K562 (cell line): ENCODE results near the gene AGPAT1. TPM values are rescaled to one million over a fixed set of nuclear protein-coding genes. Genes with fewer than 3 reads are reported as not detected.
A peak's percentile ranks its signal among the peaks of the same experiment; 100 is the strongest.

Experiments
- DDX20 ChIP-seq: fragments of 450-650 bp; IDR thresholded peaks from 2 replicates; pipeline ENCODE4 v1.6.1; 2016; ENCODE audit warnings: missing genetic modification characterization, low read depth, mild to moderate bottlenecking, missing compliant biosample characterization, moderate library complexity
- MXI1 ChIP-seq: IDR thresholded peaks from 2 replicates; pipeline ENCODE4 v1.6.1; 2011; ENCODE audit warnings: low read depth, mild to moderate bottlenecking, improper control_type of control experiment, low read length
- NR2C2 ChIP-seq, 2 experiments: fragments of 200-800 bp in 1 of 2; sonication (Bioruptor generic) in 1 of 2; sonication (generic) in 1 of 2; formaldehyde crosslinking in 1 of 2; IDR thresholded peaks; 2 replicates each; pipeline versions ENCODE4 v1.6.1 to v1.8.0; 2016 to 2022; ENCODE audit warnings: mild to moderate bottlenecking in 1 of 2, missing compliant biosample characterization in 1 of 2, missing genetic modification characterization in 1 of 2, missing genetic modification reagents in 1 of 2
- PYGO2 ChIP-seq: fragments of 450-650 bp; IDR thresholded peaks from 2 replicates; pipeline ENCODE4 v1.6.1; 2016; ENCODE audit warnings: mild to moderate bottlenecking, missing genetic modification characterization, moderate library complexity, missing compliant biosample characterization
- SMAD1 ChIP-seq: fragments of 150-350 bp; IDR thresholded peaks from 2 replicates; pipeline ENCODE4 v1.6.1; 2014; ENCODE audit warnings: low read length, low read depth; ENCODE audit not compliant: partially characterized antibody
- TCF7 ChIP-seq: sonication (generic); IDR thresholded peaks from 2 replicates; pipeline ENCODE4 v1.6.1; 2016; ENCODE audit warnings: antibody characterized with exemption, borderline replicate concordance
- ZNF134 ChIP-seq: fragments of 250-450 bp; sonication (Bioruptor Pico); conservative IDR thresholded peaks from 2 replicates; pipeline ENCODE4 v1.4.0; 2020
- polyA plus RNA-seq, 8 experiments: library from polyadenylated mRNA; depleted of rRNA in 4 of 8; stranded (reverse) in 5 of 8; unstranded in 3 of 8; fragments of >200 nt; fragmentation: Nextera tagmentation in 2 of 8; fragmentation: Illumina TruSeq in 1 of 8; extraction: Ambion mirVana in 2 of 8; extraction: Trizol in 1 of 8; gene quantifications; 2 replicates each; pipeline versions ENCODE4 v1.2.1 to v1.2.3, GENCODE V29; 2011 to 2014; ENCODE audit warnings: inconsistent platforms in 1 of 8, missing spikeins in 1 of 8
- total RNA-seq, 7 experiments: library from RNA; depleted of rRNA in 6 of 7; stranded (reverse); fragments of >200 nt in 6 of 7; fragmentation: Illumina TruSeq in 2 of 7; extraction: Trizol in 2 of 7; gene quantifications; 2 replicates each; pipeline versions ENCODE4 v1.2.1 to v1.2.3, GENCODE V29; 2011 to 2021; ENCODE audit warnings: low replicate concordance in 1 of 7
- TF ChIP-seq, protein P1 (sequence below): sonication (generic); formaldehyde crosslinking; IDR thresholded peaks from 2 replicates; pipeline ENCODE4 v1.8.1; 2023; ENCODE audit warnings: mild to moderate bottlenecking, missing genetic modification reagents
- TF ChIP-seq, protein P2 (sequence below): fragments of 200-800 bp; sonication (Bioruptor generic); IDR thresholded peaks from 2 replicates; pipeline ENCODE4 v1.6.1; 2016; ENCODE audit warnings: missing genetic modification characterization, missing compliant biosample characterization
- TF ChIP-seq, protein P3 (sequence below), 2 experiments: IDR thresholded peaks; 2 replicates each; pipeline ENCODE4 v1.6.1; 2011; ENCODE audit warnings: borderline replicate concordance in 1 of 2, control low read depth in 1 of 2, low read depth in 1 of 2, low read length in 1 of 2, mild to moderate bottlenecking in 1 of 2, mixed read lengths in 1 of 2, moderate library complexity in 1 of 2; ENCODE audit not compliant: insufficient read depth in 1 of 2, insufficient read length in 1 of 2, poor library complexity in 1 of 2, severe bottlenecking in 1 of 2; ENCODE audit errors: extremely low read depth in 1 of 2
- TF ChIP-seq, protein P4 (sequence below): fragments of 200-800 bp; sonication (Bioruptor generic); IDR thresholded peaks from 2 replicates; pipeline ENCODE4 v1.6.1; 2017; ENCODE audit warnings: missing genetic modification characterization, missing compliant biosample characterization

AGPAT1 gene
- total and polyA plus RNA-seq, 9 of the 15 experiments (the other 6 are each of a cell fraction or from before 2014, with no cell fraction given): 37.9 to 176 (median 69.4) TPM

DNA sequence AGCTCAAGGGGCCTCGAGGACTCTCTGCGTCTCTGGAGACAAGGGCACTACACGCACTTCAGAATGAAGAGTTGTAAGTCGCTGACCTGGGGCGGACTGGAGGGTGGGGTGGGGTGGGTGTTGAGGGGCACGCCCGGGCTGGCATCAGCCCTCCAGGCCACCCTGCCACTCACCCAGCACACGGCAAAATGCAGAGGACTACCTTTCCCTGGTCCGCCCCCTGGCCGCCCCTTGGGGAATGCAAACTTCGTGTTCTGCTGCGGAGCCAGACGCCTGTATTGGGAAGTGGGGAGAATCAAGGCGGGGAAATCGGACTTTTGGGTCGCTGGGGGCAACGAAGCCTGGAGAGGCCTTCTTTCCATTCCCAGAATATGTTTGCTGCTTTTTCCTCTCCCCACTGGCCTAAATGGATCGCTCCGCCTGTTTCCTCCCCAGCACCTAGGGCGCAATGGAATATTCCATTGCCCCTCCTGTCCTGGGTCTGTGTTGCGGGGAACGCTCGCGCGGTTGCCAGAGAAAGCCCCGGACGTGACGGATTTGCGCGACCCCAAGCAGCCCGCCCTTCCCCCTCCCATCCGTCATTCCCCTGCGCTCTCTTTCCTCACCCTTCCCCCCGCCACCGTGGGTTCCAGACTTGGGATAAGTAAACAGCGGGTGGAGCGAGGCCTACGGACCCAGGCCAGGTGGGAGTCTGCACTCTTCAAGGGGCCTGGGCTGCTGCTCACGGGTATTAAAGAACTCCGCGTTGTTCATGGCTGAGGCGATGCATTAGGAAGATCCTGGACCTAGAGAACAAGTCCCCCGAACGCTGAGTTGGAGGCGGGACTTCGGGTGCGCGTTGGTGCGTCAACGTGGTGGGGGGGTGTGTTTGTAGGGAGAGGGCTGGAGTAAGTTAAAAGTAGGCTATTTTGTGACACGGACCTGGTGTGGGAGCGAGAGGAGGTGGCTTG, 22.0 kb downstream of the AGPAT1 start, which contains the start of gene PPT2 (continued):
- TF ChIP-seq, protein P1, sequence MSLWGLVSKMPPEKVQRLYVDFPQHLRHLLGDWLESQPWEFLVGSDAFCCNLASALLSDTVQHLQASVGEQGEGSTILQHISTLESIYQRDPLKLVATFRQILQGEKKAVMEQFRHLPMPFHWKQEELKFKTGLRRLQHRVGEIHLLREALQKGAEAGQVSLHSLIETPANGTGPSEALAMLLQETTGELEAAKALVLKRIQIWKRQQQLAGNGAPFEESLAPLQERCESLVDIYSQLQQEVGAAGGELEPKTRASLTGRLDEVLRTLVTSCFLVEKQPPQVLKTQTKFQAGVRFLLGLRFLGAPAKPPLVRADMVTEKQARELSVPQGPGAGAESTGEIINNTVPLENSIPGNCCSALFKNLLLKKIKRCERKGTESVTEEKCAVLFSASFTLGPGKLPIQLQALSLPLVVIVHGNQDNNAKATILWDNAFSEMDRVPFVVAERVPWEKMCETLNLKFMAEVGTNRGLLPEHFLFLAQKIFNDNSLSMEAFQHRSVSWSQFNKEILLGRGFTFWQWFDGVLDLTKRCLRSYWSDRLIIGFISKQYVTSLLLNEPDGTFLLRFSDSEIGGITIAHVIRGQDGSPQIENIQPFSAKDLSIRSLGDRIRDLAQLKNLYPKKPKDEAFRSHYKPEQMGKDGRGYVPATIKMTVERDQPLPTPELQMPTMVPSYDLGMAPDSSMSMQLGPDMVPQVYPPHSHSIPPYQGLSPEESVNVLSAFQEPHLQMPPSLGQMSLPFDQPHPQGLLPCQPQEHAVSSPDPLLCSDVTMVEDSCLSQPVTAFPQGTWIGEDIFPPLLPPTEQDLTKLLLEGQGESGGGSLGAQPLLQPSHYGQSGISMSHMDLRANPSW (CRISPR knock-in tag): peak; percentile 90; the same call in 1 of the 2 replicates
- no peak for TF ChIP-seq ZNF134 (CRISPR knock-in tag)
- TF ChIP-seq, protein P2, sequence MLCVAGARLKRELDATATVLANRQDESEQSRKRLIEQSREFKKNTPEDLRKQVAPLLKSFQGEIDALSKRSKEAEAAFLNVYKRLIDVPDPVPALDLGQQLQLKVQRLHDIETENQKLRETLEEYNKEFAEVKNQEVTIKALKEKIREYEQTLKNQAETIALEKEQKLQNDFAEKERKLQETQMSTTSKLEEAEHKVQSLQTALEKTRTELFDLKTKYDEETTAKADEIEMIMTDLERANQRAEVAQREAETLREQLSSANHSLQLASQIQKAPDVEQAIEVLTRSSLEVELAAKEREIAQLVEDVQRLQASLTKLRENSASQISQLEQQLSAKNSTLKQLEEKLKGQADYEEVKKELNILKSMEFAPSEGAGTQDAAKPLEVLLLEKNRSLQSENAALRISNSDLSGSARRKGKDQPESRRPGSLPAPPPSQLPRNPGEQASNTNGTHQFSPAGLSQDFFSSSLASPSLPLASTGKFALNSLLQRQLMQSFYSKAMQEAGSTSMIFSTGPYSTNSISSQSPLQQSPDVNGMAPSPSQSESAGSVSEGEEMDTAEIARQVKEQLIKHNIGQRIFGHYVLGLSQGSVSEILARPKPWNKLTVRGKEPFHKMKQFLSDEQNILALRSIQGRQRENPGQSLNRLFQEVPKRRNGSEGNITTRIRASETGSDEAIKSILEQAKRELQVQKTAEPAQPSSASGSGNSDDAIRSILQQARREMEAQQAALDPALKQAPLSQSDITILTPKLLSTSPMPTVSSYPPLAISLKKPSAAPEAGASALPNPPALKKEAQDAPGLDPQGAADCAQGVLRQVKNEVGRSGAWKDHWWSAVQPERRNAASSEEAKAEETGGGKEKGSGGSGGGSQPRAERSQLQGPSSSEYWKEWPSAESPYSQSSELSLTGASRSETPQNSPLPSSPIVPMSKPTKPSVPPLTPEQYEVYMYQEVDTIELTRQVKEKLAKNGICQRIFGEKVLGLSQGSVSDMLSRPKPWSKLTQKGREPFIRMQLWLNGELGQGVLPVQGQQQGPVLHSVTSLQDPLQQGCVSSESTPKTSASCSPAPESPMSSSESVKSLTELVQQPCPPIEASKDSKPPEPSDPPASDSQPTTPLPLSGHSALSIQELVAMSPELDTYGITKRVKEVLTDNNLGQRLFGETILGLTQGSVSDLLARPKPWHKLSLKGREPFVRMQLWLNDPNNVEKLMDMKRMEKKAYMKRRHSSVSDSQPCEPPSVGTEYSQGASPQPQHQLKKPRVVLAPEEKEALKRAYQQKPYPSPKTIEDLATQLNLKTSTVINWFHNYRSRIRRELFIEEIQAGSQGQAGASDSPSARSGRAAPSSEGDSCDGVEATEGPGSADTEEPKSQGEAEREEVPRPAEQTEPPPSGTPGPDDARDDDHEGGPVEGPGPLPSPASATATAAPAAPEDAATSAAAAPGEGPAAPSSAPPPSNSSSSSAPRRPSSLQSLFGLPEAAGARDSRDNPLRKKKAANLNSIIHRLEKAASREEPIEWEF (CRISPR knock-in tag): no peak
- TF ChIP-seq, protein P3, sequence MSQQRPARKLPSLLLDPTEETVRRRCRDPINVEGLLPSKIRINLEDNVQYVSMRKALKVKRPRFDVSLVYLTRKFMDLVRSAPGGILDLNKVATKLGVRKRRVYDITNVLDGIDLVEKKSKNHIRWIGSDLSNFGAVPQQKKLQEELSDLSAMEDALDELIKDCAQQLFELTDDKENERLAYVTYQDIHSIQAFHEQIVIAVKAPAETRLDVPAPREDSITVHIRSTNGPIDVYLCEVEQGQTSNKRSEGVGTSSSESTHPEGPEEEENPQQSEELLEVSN (IDR thresholded peaks at IDR 0.05; ENCODE audit: borderline replicate concordance in 1 of 2, extremely low read depth in 1 of 2, insufficient read depth in 1 of 2, insufficient read length in 1 of 2, low read depth in 1 of 2, low read length in 1 of 2, poor library complexity in 1 of 2, severe bottlenecking in 1 of 2): peak in 1 of 2 experiments; percentile 10
- TF ChIP-seq NR2C2 (CRISPR knock-in tag; IDR thresholded peaks at IDR 0.05): no peak; the same call in 1 of the 2 replicates
- TF ChIP-seq NR2C2 (tag; IDR thresholded peaks at IDR 0.05): peak; percentile 86
- no peak for TF ChIP-seq DDX20 (tag)
- peak; percentile 58; the same call in 1 of the 2 replicates for TF ChIP-seq TCF7
- TF ChIP-seq SMAD1: no peak
- TF ChIP-seq PYGO2 (tag): no peak
- TF ChIP-seq MXI1: peak; percentile 2; the same call in 1 of the 2 replicates
- TF ChIP-seq, protein P4, sequence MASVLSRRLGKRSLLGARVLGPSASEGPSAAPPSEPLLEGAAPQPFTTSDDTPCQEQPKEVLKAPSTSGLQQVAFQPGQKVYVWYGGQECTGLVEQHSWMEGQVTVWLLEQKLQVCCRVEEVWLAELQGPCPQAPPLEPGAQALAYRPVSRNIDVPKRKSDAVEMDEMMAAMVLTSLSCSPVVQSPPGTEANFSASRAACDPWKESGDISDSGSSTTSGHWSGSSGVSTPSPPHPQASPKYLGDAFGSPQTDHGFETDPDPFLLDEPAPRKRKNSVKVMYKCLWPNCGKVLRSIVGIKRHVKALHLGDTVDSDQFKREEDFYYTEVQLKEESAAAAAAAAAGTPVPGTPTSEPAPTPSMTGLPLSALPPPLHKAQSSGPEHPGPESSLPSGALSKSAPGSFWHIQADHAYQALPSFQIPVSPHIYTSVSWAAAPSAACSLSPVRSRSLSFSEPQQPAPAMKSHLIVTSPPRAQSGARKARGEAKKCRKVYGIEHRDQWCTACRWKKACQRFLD (CRISPR knock-in tag): peak; percentile 77; the same call in 1 of the 2 replicates
